NCI-H774 (cell line): ENCODE results near the gene HOXA9.

ENCODE experiments used
- DNase-seq: peaks from one replicate; lab custom pipeline; 2025; lab: John Stamatoyannopoulos, UW

The HOXA9 gene

DNA sequence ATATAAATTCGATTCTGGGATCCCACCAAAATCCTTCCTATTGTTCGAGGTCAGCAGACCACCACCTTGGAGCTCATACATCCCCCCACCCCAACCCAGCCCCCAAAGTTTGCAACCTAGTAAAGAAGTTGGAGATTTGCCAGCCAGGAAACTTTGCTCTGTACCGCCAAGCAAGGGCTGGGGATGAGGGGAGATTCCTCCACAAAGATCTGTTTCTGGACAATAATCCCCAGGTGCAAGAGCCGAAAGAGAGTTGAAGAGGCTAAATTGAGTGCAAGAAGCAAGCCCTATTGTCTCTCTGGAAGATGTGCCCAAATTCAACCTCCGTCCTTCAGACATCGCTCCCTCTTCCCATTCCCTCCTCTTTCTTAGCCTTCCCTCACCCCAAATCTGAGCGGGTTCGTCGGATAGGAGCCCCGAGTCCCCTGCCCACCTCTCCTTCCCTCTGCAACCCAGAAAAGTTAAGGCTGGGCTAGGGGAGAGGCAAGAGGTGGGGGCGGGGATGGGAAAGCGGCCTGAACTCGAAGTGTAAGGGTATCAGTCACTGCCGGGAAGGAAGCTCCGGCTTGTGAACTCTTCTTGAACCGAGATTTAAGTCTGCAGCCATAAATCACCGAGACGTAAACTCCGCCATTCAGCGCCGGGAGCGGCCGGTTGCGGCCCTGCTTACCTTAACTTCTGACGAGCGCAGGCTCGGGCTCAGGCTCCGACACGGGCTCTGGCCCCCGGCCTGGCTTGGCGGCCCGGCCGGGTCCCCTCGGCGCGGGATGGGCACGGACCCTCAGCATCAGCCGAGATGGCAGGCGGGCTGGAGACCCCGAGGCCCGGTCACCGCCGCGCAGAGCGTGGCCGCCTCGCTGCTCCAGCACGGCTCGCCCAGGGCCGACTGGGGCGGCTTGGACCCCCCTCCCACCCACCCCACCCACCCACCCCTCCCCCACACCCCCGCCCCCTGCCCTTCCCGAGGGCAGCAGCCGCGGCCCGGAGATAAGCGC lies 52.1 kb downstream of the HOXA9 start:
- no peak for DNase-seq
